HTR-8/SVneo (cell line): ENCODE data around the gene HARS2.
"Not testable (repeated sequence)": the region's sequence is repeated elsewhere in the genome, so short reads cannot be mapped to it uniquely, and the experiment has no call there.

ENCODE experiments used
- DNase-seq: peaks from one replicate; pipeline ENCODE4 v3.0.0; 2011; ENCODE audit warnings: low spot score, mixed read lengths; ENCODE audit not compliant: insufficient read length
- FAIRE-seq: peaks from 2 replicates; lab custom pipeline; 2011; peaks lifted over from hg19 to GRCh38; lab: Jason Lieb, UNC

HARS2 gene

GRCh38 chr5:140690941-140691924 lies at the start of gene HARS2, which contains the start of gene HARS1:
TSS of gene HARS2 (plus strand) at chr5:140691455. CDS start at chr5:140691649, 194 bp downstream.
TSS of gene HARS1 (minus strand) at chr5:140691370. CDS start at chr5:140691304, 66 bp downstream.
- DNase-seq (peak; percentile 96), FAIRE-seq (peak; percentile 73)

- DNase-seq (no peak), FAIRE-seq (no peak)
These were observed 49.5 kb upstream of the HARS2 start for GRCh38 chr5:140641716-140642115.

- FAIRE-seq (no peak), DNase-seq (no peak)
These were observed 48.5 kb upstream of the HARS2 start for GRCh38 chr5:140642718-140643117.

GRCh38 chr5:140647042-140647419 lies 44.2 kb upstream of the HARS2 start:
- DNase-seq (no peak), FAIRE-seq (no peak)

- FAIRE-seq = no peak
These were observed 32.4 kb upstream of the HARS2 start for GRCh38 chr5:140658870-140659269.

GRCh38 chr5:140660371-140660770 lies 30.9 kb upstream of the HARS2 start:
- not testable (repeated sequence) for DNase-seq, FAIRE-seq

More at GRCh38 chr5:140658870-140659269, 32.4 kb upstream of the HARS2 start:
- DNase-seq = no peak

- DNase-seq (no peak), FAIRE-seq (no peak)
These were observed 27.3 kb upstream of the HARS2 start for GRCh38 chr5:140664030-140664358.

- DNase-seq = peak; percentile 96
- FAIRE-seq = no peak
These were observed 26.7 kb upstream of the HARS2 start, which contains the start of gene WDR55 for GRCh38 chr5:140664359-140665119. TSS of gene WDR55 (plus strand) at chr5:140664904. CDS start at chr5:140664913, 9 bp downstream.

GRCh38 chr5:140671035-140671434 lies 20.2 kb upstream of the HARS2 start:
- DNase-seq, FAIRE-seq: not testable (repeated sequence)

- peak; percentile 54 for FAIRE-seq
- DNase-seq = no peak
These were observed 19.7 kb upstream of the HARS2 start for GRCh38 chr5:140671472-140672125.

- FAIRE-seq = no peak
These were observed 18.6 kb upstream of the HARS2 start for GRCh38 chr5:140672455-140673186.

GRCh38 chr5:140673187-140673976 lies 17.9 kb upstream of the HARS2 start, which contains the start of gene DND1:
TSS of gene DND1 (minus strand) at chr5:140673576. CDS start at chr5:140673542, 34 bp downstream.
- DNase-seq (no peak), FAIRE-seq (no peak)

More at GRCh38 chr5:140672455-140673186, 18.6 kb upstream of the HARS2 start:
- DNase-seq = no peak

GRCh38 chr5:140674211-140674610 lies 17.0 kb upstream of the HARS2 start:
- no peak for FAIRE-seq
- DNase-seq = no peak

- no peak for DNase-seq
- no peak for FAIRE-seq
These were observed 16.6 kb upstream of the HARS2 start for GRCh38 chr5:140674629-140675028.

- DNase-seq (no peak), FAIRE-seq (no peak)
These were observed 13.3 kb upstream of the HARS2 start for GRCh38 chr5:140677947-140678346.

GRCh38 chr5:140678993-140679392 lies 12.3 kb upstream of the HARS2 start:
- FAIRE-seq (no peak), DNase-seq (no peak)

- no peak for FAIRE-seq
- no peak for DNase-seq
These were observed 801 bp upstream of the HARS2 start for GRCh38 chr5:140690376-140690932.

- FAIRE-seq (no peak), DNase-seq (no peak)
These were observed 3.0 kb downstream of the HARS2 start for GRCh38 chr5:140694276-140694675.
